ENCODE measurements around the gene CAV1. TPM values are rescaled to one million over a fixed set of nuclear protein-coding genes. Genes with fewer than 3 reads are reported as not detected.

The CAV1 gene
- total RNA-seq, 1 experiment from 2014 or later, result 20.2 TPM

- H4K5ac ChIP-seq (ENCODE audit: insufficient read length, low read depth, low read length), result no peak overlapping the region
- H4K91ac ChIP-seq (ENCODE audit: insufficient read length, low read depth, low read length), result no peak overlapping the region
- H3K4me2 ChIP-seq (ENCODE audit: insufficient read depth, insufficient read length, low read length), result no peak overlapping the region
- H3K4me1 ChIP-seq (ENCODE audit: insufficient read depth, low read length), result no peaks in the 10 kb centered on the region
- H2BK12ac ChIP-seq (ENCODE audit: insufficient read length, low read depth, low read length), result no peak overlapping the region
- Mint-ChIP-seq H3K27me3 (ENCODE audit: low read depth) (no peaks in the 10 kb centered on the region), H3K27ac (no peak overlapping the region), H3K4me1 (peaks cover 0 to 9% of the 10 kb centered on the region in 2 experiments; a peak in 2 of 4 replicates), H3K9me3 (no peaks in the 10 kb centered on the region), H3K4me3 (no peak overlapping the region), H3K36me3 (ENCODE audit: insufficient read depth in 1 of 3, low read depth in 3 of 3) (peaks cover 0 to 9% (median 0%) of the 10 kb centered on the region in 3 experiments; a peak in 1 of 7 replicates)
- WGBS (ENCODE audit: extremely low coverage, insufficient read length, low lambda C conversion rate), result no CpG with 5 or more reads among the region's 4 CpGs
- no peak overlapping the region for H3K23ac ChIP-seq (ENCODE audit: insufficient read length, low read depth, low read length)
- no peak for TF ChIP-seq CTCF (conservative IDR thresholded peaks at IDR 0.05)
- no peak overlapping the region for H3K27ac ChIP-seq (ENCODE audit: insufficient read length, low read depth, low read length)
- no peaks in the 10 kb centered on the region for H3K79me1 ChIP-seq (ENCODE audit: insufficient read depth, low read depth, low read length, poor library complexity, severe bottlenecking)
- no peak overlapping the region for H3K18ac ChIP-seq (ENCODE audit: insufficient read length, low read depth, low read length)
- no peak overlapping the region for H3K9ac ChIP-seq (ENCODE audit: extremely low read depth, insufficient read length, low read length)
- H3K56ac ChIP-seq (ENCODE audit: insufficient read length, low read depth, low read length), result no peak overlapping the region
- H4K20me1 ChIP-seq (ENCODE audit: control insufficient read depth, insufficient read depth, insufficient read length), result no peaks in the 10 kb centered on the region
- no peak overlapping the region for H2AFZ ChIP-seq (ENCODE audit: low read length)
- H3T11ph ChIP-seq (ENCODE audit: low read length), result no peak overlapping the region
- H3K14ac ChIP-seq (ENCODE audit: insufficient read depth, low read length), result no peak overlapping the region
- H3K79me2 ChIP-seq (ENCODE audit: insufficient read depth, low read length), result no peaks in the 10 kb centered on the region
- H3K9me3 ChIP-seq (ENCODE audit: control insufficient read depth, low read depth, low read length), result no peaks in the 10 kb centered on the region
- no peak for DNase-seq
- no peak overlapping the region for H3K4ac ChIP-seq (ENCODE audit: low read depth, low read length)
- no peaks in the 10 kb centered on the region for H3K23me2 ChIP-seq (ENCODE audit: insufficient read length, low read depth, low read length, poor library complexity, severe bottlenecking)
- no peaks in the 10 kb centered on the region for H3K27me3 ChIP-seq (ENCODE audit: insufficient read depth, low read length)
- H2BK120ac ChIP-seq (ENCODE audit: low read depth, low read length, poor library complexity, severe bottlenecking), result no peak overlapping the region
- no peak overlapping the region for H2BK5ac ChIP-seq (ENCODE audit: insufficient read length, low read length)
- H2BK15ac ChIP-seq (ENCODE audit: low read depth, low read length), result no peak overlapping the region
- no peak overlapping the region for H2BK20ac ChIP-seq (ENCODE audit: low read depth, low read length, poor library complexity, severe bottlenecking)
- H4K8ac ChIP-seq (replicated peaks; ENCODE audit: insufficient read length, low read depth, low read length), result no peak overlapping the region
- H2AK5ac ChIP-seq (ENCODE audit: insufficient read length, low read length), result no peak overlapping the region
Observed at GRCh38 chr7:116557901-116558300, 33.1 kb downstream of the CAV1 start.

All from H9 (cell line).